GOT3 (cell line): Measurements from ENCODE around the gene PHF11.
"Not testable (repeated sequence)": the region's sequence is repeated elsewhere in the genome, so short reads cannot be mapped to it uniquely, and the experiment has no call there.

ENCODE experiments used
- DNase-seq: peaks from one replicate; lab custom pipeline; 2025; ENCODE audit warnings: mixed read lengths; lab: John Stamatoyannopoulos, UW

Gene PHF11

DNA sequence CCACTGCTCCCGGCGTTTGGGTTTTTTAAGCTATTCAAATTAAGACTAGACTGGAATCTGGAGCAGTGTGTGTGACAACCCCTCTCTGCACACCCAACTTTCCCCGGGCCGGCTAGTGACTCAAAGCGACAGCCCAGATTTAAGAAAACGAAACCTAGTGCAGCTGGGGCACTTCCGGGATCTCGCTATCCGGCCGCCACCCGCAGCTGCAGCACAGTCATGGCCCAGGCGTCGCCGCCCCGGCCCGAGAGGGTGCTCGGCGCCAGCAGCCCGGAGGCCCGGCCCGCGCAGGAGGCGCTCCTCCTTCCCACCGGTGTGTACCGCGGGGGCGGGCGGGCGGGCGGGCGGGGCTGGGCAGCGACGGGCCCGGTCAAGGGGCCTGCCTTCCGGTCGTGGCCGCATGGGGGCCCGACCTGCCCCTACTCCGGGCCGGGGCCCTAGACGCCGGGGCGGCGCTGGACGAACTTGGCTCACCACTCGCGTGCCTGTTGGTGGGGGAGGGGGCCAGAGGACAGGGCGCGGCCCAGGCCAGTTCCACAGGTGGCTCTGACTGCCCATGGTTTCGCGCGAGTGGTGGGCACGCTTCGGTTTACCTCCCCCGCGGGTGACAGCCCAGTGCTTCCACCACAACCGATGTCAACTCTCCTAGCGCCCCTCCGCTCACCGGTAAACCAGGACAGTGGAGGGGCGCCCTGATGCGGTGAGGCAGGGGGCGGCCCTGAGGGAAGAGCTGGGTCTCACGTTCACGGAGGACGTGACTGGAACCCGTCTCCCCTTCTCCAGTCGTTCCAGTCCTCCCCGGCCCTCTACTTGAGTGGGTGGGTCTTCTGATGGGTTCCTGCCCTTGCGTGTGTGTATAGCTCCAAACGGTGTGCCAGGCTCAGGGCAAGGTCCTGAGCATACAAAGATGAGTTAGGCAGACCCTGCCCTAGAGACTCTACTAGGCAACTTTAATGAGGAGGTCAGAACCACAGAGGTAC is at the start of gene PHF11:
Gene PHF11 (plus strand): TSS at position 171 of the 980 bp plus-strand sequence. CDS start 49 bp downstream, at position 220.
- peak; percentile 58 for DNase-seq

DNA sequence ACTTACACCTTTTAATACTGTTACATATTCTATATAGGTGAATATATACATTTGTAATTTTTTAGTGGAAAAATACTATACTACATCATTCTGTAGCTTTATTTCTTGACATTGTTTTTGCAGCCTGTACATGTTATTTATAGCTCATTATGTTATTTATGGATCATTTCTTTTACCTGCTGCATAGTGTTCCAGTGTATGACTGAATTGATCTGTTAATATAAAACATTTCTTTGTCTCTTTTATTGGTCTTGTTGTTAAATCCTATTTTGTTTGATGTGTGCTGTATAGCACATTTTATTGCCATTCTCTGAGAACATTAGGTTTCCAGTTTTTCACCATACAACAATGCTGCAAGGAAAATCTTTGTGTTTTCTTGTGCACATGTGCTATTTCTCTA is 49.3 kb upstream of the PHF11 start:
- no peak for DNase-seq

DNA sequence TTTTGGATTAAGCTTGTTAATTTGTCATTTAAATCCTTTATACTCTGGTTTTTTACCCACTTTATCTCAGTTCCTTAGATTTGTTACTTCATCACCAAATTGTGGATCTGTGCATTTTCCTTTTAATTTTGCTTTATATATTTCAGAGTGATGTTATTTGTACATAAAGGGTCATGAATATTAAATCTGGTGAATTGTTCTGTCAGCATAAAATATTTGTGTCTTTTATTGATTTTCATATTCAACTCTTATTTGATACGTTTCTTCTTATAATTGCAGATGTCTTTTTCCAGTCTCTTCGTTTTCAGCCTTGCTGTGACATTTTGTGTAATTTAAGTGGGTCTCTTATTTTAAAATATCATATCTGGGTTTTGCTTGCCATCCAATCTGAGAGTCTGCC is 47.0 kb upstream of the PHF11 start:
- DNase-seq, result no peak

DNA sequence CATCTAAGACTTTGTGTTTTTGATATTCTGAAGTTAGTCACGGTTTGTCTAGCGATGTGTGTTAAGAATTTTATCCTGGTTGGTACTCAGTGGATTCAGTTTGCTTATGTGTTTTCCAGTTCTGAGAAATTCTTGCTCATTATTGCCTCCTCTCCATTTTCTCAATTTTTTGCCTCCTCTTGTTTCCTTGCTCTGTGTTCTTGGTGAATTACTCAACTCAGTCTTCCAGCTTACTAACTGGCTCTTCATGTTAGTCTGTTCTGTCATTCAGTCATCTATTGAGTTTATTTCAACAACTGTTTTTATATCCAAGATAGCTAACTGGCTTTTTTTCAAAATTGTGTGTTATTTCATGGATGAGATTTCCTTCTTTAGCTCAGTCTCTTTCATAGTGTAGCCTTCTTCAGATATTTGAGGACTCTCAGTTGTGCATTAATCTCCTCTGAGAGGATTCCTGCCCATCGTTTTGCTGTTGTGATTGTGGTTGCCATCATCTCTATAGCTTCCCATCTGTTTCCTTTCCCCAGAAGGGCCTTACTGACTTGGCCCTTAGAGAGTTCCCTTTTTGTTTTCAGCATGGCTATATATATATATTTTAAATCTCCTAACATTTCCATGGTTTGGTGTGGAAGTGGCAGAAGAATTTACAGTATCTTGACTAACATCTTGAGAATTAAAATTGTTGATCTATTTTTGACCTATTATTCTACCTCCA is 45.5 kb upstream of the PHF11 start:
- no peak for DNase-seq

DNA sequence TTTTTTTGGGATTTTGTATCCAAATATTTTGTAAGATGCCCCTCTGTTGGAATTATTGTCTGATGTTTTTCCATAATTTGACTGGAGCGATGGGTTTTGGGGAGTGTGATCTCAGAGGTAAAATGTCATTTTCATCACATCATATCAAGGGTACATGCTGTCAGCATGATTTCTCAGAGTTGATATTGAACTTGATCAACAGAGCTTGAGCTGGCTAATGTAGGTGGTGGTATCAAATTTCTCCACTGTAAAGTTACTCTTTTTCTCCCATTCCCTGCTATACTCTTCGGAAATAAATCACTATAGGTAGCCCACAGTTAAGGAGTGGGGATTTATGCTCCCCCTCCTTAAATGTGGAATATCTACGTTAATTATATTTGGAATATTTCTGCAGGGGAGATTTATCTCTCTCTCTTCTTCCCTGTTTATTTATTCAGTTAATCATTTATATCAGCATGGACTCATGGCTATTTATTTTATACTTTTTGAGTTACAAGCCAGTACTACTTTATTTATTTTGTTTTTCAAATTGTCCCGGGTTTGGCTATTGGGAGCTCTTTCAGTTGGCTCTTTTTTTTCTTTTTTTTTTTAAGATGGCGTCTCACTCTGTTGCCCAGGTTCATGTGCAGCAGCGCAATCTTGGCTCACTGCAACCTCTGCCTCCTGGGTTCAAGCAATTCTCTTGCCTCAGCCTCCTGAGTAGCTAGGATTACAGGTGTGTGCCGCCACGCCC is 42.9 kb upstream of the PHF11 start:
- DNase-seq, result no peak

DNA sequence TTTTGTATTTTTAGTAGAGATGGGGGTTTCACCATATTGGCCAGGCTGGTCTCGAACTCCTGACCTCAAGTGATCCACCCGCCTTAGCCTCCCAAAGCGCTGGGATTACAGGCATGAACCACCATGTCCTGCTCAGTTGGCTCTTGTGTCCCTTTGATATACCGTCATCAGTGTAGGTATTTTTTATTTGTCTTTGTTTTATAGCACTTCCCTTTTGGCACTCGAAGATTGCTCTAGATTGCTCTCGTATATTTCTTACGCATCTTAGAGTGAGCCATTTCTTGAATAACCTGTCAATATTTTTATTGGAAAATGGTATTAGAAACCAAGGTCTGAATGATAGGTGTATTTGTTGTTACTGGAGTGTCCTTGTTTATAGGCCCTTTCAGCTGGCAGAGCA is 42.3 kb upstream of the PHF11 start:
- no peak for DNase-seq

DNA sequence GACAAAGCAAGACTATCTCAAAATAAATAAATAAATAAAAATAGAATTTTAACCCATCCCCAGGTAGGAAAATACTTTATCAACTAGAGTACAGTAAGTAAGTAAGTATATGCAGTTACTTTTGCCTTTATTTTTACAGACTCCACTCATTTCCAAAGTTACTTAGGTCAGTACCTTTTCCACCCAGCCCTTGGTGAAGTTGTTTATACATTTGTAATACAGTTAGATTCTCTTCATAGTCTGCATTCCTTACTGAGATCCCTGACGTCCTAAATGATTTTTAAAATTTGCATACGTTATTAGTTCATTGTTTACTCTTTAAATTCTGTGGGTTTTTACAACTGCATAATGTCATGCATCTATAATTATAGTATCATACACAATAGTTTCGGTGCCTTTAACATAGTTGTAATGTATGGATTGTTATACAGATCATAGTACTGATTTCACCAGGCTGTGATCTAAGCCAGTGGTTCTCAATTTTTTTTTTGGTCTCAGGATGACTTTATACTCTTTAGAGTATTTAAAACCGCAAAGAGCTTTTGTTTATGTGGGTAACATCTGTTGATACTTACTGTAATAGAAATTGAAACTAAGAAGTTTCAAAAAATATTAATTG is 41.3 kb upstream of the PHF11 start:
- DNase-seq, result no peak

DNA sequence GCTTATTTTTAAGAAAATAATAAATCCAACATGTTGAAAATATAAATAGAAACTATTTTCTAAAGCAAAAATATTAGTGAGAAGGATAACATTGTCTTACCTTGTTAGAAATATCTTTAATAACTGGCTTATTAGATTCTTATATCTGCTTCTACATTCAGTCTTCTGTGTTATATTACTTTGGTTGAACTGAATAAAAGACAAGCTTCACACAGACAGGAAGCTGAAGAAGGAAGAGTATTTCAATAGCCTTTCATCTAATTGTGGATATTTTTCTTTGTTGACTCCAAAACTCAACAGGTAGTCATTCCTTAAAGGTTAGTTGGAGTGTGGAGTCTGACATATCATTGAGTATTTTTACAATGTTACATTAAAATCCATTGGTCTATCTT is 40.8 kb upstream of the PHF11 start:
- no peak for DNase-seq

DNA sequence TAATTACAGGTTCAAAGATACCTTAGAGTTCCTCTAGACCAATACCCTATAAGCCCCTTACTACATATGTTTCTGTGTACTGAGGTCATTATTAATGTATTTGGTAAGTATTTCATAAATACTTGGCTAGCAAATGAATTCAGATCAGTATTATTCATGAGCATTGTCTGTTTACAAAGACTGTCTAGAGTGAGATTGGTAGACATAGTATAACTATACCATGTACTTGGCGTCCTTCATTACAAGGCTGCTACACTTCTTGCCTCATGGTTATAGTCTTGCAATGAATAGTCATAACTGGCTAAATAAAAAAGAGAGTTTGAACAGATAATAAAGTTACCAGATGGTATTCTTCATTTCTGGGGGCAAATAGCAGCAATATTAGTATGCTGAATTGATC is 39.6 kb upstream of the PHF11 start:
- DNase-seq, result no peak

DNA sequence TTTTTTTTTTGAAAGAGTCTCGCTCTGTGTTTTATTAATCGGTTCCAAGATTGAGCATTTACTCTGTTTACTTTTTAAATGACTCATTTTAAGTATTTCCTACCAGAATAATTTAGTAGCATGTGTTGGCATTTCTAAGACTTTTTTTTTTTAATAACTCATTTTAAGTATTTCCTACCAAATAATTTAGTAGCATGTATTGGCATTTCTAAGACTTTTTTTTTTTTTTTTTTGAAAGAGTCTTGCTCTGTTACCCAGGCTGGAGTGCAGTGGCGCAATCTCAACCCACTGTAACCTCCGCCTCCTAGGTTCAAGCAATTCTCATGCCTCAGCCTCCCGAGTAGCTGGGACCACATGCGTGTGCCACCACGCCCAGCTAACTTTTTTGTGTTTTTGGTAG is 38.5 kb upstream of the PHF11 start:
- no peak for DNase-seq

DNA sequence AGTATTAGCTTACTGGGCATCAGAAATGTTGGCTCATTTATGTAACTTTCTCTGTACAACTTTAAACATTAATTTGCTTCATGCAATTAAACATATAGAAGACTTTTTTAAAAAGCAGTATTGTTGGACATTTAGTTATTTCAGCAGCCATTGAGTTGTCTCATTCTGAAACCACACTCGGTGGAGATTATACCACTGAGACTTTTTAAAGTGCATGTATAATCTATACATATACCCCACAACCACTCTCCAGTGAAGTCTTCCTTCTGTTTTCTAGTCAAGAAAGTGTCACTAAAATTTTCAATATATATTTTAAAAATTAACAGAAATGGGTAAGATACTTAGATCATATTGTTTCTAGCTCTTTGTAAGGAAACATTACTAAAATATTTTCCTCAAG is 36.2 kb upstream of the PHF11 start:
- DNase-seq, result no peak

DNA sequence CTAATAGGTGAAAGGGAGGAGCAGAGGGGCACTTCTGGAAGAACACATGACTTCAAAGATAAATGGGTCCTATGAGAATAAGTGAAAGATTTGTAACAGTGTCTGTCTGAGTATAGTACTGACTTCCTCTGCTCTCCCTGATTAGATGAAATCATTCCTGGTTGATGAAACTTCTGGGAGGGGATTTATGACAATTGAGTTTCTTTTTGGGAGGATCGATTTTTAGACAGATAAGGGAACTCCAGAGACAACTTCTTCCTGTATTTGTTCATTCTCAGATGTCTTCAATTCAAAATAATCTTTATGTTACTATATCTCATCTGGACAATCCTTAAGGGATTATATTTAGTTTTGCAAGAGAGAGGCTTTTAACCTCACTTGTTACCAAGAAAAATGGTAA is 31.7 kb upstream of the PHF11 start:
- DNase-seq, result no peak

DNA sequence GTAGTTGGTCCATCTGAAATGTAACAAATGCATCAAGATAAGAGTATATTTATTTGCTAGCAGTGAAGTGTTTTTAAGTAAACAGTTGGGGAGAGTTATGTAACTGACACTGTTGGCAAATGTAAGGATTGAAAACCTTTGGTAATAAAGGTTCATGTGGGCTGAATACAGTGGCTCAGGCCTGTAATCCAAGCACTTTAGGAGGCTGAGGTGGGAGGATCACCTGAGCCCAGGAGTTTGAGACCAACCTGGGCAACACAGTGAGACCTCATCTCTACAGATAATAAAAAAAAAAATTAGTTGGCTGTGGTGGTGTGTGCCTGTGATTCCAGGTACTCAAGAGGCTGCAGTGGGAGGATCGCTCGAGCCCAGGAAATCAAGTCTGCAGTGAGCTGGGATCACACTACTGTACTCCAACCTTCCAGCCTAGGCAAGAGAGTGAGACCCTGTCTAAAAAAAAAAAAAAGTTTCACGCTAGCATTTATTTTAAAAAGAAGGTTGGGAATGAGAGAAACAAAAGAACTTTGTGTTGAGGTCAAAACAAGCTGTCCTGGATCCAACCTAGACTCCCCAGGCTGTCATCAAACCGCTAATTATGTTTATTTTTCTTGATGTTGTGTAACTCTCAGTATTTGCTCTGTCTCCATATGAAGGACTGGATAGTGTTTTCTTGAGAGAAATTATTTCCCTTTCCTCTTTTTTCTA is 31.0 kb upstream of the PHF11 start:
- DNase-seq, result no peak

DNA sequence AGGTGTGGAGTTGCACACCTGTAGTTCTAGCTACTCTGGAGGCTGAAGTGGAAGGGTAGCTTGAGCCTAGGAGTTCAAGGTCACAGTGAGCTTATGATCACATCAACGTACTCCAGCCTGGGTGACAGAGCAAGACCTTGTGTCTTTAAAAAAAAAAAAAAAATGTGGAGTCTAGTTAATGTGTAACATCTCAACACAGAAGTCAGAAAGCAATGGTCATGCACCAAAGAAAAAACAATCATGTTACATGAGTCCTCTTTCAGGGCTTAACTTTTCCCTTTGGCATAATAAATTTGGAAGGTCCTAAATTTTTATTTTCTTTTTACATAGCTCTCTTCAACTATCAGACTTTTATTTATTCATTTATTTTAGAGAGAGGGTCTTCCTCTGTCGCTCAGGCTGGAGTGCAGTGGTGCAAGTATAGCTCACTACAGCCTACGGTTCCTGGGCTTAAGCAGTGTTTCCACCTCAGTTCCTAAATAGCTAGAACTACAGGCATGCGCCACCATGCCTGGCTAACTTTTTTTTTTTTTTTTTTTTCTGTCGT is 29.4 kb upstream of the PHF11 start:
- no peak for DNase-seq

DNA sequence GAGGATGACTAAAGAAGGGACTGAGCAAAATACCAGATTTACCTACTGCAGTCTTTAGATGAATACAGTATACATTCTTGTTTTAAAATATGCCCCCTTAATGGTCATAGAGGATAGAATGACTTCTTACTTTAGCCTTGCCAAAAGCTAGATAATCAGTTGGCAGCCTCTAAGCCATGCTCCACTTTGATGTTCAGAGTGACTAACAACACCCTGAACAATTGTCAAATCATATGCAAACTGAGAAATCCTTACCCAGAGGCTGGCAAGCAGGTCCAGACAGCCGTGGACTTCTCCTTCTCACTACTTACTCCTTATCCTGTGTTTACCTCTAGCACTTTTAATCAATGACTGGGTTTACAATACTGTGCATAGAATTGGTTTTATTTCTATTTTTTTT is 23.6 kb upstream of the PHF11 start:
- DNase-seq, result no peak

DNA sequence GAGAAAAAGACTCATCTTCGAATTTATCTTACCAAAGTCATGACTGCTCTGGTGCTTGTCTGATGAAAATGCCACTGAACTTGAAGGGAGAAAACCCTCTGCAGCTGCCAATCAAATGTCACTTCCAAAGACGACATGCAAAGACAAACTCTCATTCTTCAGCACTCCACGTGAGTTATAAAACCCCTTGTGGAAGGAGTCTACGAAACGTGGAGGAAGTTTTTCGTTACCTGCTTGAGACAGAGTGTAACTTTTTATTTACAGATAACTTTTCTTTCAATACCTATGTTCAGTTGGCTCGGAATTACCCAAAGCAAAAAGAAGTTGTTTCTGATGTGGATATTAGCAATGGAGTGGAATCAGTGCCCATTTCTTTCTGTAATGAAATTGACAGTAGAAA is 19.2 kb upstream of the PHF11 start:
- no peak for DNase-seq

DNA sequence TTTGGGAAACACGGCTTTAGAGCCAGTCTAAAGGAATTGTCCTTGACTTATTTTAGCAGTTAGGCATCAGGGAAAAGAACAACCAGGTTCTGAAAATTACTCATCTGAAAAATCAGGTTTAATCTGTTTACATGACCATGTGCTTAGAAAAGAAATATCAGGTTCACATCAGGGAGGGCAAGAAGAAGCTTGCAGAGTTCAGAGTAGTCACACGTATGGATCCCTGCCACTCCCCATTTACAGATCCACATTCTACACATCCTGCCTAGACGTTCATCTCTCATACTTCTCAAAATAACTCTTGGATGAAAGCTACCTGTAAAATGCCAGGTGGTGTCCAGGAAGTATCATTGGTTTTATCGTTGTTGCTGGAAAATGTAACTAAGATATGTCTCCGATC is 14.0 kb upstream of the PHF11 start:
- no peak for DNase-seq

DNA sequence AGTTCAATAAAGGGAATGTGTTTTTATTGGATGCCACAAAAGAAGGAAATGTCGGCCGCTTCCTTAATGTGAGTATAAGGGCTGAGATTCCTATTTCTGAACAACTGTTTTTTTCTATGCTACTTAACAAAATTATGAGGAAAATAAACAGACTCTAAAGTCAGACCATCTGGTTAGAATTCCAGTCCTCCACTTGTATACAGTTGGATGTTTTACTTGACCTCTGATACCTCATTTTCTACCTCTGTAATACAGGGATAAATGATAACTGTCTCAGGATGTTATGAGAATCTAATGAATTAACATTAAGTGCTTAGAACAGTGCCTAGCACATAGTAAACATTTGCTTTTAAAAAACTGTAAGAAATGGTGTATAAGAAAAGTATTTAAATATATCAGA is 7.2 kb upstream of the PHF11 start:
- DNase-seq, result no peak

DNA sequence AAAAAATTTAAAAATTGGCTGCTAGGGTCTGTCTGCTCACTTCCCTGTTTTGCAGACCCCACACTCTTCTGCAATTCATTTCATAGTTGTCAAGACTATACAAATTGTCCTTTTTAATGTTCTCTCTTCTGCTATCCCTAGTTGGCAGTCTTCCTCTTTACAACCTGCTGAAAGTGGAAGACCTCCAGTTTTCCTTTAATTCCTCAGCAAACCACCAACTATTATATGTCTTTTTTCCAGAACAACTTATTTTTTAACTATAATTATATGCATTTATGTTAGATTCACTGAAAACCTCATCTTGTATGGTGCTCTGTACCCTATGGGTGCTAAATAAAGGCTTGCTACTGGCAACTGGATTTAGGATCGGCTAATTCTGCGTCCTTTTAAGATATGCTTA is 1.1 kb upstream of the PHF11 start:
- DNase-seq, result no peak

DNA sequence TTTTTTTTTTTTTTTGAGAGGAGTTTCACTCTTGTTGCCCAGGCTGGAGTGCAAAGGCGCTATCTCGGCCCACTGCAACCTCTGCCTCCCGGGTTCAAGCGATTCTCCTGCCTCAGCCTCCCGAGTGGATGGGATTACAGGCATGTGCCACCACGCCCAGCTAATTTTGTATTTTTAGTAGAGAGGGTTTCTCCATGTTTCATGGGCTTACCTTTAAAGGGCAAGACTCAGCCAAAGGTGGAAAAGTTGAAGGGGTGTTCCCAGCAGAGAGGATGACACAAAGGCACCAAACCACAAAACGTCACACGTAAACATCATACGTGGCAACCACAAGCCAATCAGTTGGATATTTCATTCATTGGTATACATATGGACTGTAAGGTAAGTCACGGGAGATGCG is 1.1 kb downstream of the PHF11 start:
- not testable (repeated sequence) for DNase-seq

DNA sequence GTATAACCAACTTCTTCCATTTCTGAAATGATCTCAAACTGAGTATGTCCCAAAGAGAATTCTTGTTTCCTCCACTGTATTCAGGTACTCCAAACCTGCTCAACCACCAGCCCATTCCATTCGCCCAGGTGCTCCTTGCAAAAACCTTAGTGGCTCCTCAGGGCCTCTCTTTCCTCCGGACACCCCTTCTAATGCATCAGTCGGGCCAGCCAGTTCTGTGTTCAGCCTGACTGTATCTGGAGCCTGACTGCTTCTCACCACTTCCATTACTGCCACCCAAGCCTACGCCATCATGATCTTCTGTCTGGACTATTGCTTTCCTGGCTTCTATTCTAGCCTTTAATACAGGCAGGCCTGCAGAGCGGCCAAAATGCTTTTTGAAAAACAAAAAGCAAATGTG is 1.5 kb downstream of the PHF11 start:
- DNase-seq, result no peak
